Retinal pigment epithelial cell (primary cell): Measurements from ENCODE around the gene NUP50.

Experiments used
- DNase-seq: peaks from one replicate; pipeline ENCODE4 v3.0.0-alpha.2; 2010; ENCODE audit warnings: low read depth
- H3K4me3 ChIP-seq: 2 replicates; pipeline ENCODE4 v1.5.1; 2011; ENCODE audit warnings: mild to moderate bottlenecking, low read length, control low read depth, moderate library complexity
- CTCF ChIP-seq: conservative IDR thresholded peaks from 2 replicates; pipeline ENCODE4 v1.5.1; 2011; ENCODE audit warnings: low read depth, low read length, control low read depth, inconsistent platforms

Gene NUP50

GRCh38 chr22:45216133-45217003, 52.6 kb downstream of the NUP50 start:
- no peak overlapping the region for H3K4me3 ChIP-seq
- no peak for DNase-seq
- no peak for TF ChIP-seq CTCF

DNA sequence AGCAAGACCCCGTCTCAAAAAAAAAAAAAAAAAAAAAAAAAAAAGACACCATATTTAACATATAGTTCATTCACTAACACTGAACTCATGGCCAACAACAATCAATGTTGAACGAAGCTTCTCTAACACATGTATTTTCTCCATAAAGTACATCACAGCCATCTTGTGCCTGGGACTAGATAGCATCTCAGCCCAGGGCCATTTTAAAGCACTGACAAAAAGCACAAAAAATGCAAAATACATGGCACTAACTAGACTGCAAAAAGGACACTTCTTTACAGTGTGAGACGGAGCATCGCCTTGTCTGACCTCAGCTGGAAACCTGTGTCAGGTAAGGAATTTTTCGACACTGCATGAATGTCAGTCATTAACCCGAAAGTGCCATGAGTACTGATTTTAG, 53.6 kb downstream of the NUP50 start:
- TF ChIP-seq CTCF = no peak
- DNase-seq = no peak
- no peak overlapping the region for H3K4me3 ChIP-seq

DNA sequence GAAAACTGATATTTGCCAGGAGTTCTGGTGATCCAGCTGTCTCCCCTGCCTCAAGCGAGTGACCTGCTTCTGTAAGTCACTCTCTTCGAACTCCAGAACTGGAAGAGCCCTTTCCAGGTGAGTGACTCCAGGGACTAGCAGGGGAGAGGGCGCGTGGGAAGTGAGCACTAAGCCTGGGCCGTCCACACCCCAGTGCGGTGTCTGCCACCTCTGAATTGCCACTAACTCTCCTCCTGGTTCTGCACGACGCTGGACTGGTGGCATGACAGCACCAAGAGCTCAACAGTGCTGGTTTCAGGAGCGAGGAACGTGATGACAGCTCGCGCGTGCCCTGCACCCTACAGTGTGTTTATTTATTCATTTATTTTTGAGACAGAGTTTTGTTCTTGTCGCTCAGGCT, 54.1 kb downstream of the NUP50 start:
- DNase-seq = no peak
- no peak for TF ChIP-seq CTCF
- no peak overlapping the region for H3K4me3 ChIP-seq

DNA sequence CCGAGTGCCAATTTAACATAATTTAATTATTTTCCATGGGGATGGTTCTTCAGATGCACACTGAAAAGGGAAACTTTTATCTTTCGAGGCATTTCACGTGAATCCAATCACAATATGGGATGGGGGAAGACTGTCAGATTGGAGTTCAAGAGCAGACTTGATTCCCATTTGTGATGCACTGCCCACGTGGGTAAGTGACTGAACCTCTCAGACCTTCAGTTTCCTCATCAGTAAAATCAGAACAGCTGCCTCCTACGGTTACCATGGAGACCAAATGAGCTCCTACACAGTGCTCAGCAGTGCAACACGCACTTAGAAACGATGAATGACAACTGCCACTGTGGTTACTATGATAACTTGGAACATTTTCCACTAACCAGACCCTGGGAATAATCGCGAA, 55.3 kb downstream of the NUP50 start:
- TF ChIP-seq CTCF = no peak
- no peak for DNase-seq
- no peak overlapping the region for H3K4me3 ChIP-seq

DNA sequence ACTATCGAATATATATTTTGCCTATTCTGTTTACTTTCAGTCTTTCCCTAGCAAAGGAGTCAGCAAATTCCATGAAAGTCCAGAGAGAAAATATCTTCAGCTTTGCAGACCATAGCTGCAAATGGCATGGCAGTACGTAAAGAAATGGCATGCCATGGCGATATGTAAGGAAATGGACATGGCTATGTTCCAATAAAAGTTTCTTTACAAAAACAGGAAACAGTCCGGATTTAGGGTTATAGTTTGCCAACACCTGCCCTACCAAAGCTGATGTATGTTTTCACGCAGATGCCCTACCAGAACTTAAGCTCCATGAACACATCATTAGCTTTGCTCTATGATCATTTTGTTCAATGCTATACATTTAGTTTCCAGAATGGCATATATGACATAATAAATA, 57.5 kb downstream of the NUP50 start:
- no peak for TF ChIP-seq CTCF
- no peak for DNase-seq
- H3K4me3 ChIP-seq = no peak overlapping the region

DNA sequence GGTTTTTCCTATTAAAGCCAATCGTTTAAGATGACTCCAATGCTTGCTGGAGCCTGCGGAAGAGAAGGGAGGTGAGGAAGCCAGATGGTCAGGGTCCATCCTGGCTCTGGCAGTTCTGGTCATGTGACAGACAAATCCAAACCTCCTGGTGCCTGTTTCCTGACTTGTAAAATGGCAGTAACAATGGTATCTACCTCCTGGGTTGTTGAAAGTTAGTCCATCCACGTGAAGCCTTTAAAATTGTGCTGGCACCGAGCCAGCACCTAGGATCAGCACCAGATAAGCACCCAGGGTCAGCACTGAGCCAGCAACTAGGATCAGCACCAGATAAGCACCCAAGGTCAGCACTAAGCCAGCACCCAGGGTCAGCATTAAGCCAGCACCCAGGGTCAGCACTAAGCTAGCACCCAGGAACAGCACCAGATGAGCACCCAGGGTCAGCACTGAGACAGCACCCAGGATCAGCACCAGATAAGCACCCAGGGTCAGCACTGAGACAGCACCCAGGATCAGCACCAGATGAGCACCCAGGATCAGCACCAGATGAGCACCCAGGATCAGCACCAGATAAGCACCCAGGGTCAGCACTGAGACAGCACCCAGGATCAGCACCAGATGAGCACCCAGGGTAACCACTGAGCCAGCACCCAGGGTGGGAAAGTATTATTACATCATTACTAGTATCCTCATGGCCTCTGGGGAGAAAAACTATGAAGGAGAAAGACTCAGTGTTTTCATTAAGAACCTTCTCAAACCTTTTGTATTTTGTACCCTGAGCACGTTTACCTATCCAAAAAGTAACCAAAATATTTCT, 59.8 kb downstream of the NUP50 start:
- no peak overlapping the region for H3K4me3 ChIP-seq
- DNase-seq = no peak
- no peak for TF ChIP-seq CTCF

GRCh38 chr22:45224331-45224730, 60.6 kb downstream of the NUP50 start:
- no peak overlapping the region for H3K4me3 ChIP-seq
- no peak for TF ChIP-seq CTCF
- no peak for DNase-seq
